Ishikawa (cell line): ENCODE data around the gene A4GALT.

Experiments
- CEBPB ChIP-seq: IDR thresholded peaks from 2 replicates; pipeline ENCODE4 v1.6.1; 2012
- CREB1 ChIP-seq: IDR thresholded peaks from 2 replicates; pipeline ENCODE4 v1.6.1; 2012; ENCODE audit warnings: low read depth
- EGR1 ChIP-seq: IDR thresholded peaks from 2 replicates; pipeline ENCODE4 v1.6.1; 2012
- EP300 ChIP-seq: IDR thresholded peaks from 2 replicates; pipeline ENCODE4 v1.6.1; 2012; ENCODE audit warnings: borderline replicate concordance
- FOXM1 ChIP-seq: IDR thresholded peaks from 2 replicates; pipeline ENCODE4 v1.6.1; 2012; ENCODE audit warnings: low read depth, borderline replicate concordance
- MAX ChIP-seq: IDR thresholded peaks from 2 replicates; pipeline ENCODE4 v1.6.1; 2012
- NFIC ChIP-seq: IDR thresholded peaks from 2 replicates; pipeline ENCODE4 v1.6.1; 2012
- RAD21 ChIP-seq: IDR thresholded peaks from 2 replicates; pipeline ENCODE4 v1.6.1; 2012; ENCODE audit warnings: low read depth
- TAF1 ChIP-seq: IDR thresholded peaks from 2 replicates; pipeline ENCODE4 v1.6.1; 2012; ENCODE audit warnings: low read depth, mild to moderate bottlenecking
- TCF12 ChIP-seq: IDR thresholded peaks from 2 replicates; pipeline ENCODE4 v1.6.1; 2012; ENCODE audit warnings: low read depth
- TEAD4 ChIP-seq: IDR thresholded peaks from 2 replicates; pipeline ENCODE4 v1.6.1; 2012
- USF1 ChIP-seq: IDR thresholded peaks from 2 replicates; pipeline ENCODE4 v1.6.1; 2012
- YY1 ChIP-seq: IDR thresholded peaks from 2 replicates; pipeline ENCODE4 v1.6.1; 2012; ENCODE audit warnings: low read depth
- ZBTB7A ChIP-seq: IDR thresholded peaks from 2 replicates; pipeline ENCODE4 v1.6.1; 2012; ENCODE audit warnings: low read depth
- TF ChIP-seq, protein P1 (sequence below): IDR thresholded peaks from 2 replicates; pipeline ENCODE4 v1.6.1; 2012; ENCODE audit warnings: low read depth, mild to moderate bottlenecking

Gene A4GALT

DNA sequence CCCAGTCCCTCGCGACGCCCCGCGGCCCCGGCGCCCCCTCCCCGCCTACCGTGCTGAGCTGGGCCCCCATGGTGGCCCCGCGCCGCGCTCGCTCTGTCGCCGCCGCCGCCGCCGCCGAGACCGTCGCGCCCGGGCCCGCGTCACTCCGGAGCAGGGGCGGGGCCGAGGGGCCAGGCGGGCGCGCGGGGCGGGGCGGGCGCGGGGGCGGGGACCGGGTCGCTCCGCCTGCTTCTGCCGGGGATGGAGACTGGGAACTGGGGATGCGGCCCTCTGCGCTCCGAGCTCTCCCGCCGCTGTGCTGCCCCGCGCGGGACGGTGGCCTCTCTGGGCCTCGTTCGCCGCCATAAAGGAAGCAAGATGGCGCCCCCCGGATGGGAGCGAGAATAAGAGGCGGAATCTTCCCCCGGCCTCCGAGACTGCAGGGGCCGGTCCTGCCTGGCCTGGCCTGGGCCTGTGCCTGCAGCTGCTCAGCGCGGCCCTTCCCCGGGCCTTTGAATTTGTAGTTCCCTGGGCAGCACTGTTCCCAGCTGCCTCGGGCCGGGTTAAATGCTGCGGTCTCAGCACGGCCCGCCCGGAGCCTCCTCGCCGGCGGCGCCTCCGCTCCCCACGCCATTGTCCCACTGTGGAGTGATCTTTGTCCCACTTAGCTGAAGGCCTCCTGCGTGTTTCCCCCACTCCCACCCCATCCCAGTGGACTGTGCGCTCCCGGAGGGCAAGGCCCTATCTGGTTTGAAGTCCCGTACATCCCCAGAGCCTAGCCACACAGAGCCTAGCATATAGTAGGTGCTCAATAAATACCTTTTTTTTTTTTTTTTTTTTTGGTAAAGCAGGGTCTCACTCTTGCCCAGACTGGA lies 71.2 kb downstream of the A4GALT start, which contains the start of gene CYB5R3:
Gene CYB5R3 (minus strand): TSS at position 147 of the 854 bp plus-strand sequence. CDS start 77 bp downstream, at position 70.
- TF ChIP-seq EGR1 (no peak), TAF1 (peak; percentile 66), CEBPB (no peak), TCF12 (no peak), YY1 (peak; percentile 87), CREB1 (peak; percentile 11; the same call in 1 of the 2 replicates), RAD21 (peak; percentile 1; the same call in 1 of the 2 replicates)
- TF ChIP-seq, protein P1, sequence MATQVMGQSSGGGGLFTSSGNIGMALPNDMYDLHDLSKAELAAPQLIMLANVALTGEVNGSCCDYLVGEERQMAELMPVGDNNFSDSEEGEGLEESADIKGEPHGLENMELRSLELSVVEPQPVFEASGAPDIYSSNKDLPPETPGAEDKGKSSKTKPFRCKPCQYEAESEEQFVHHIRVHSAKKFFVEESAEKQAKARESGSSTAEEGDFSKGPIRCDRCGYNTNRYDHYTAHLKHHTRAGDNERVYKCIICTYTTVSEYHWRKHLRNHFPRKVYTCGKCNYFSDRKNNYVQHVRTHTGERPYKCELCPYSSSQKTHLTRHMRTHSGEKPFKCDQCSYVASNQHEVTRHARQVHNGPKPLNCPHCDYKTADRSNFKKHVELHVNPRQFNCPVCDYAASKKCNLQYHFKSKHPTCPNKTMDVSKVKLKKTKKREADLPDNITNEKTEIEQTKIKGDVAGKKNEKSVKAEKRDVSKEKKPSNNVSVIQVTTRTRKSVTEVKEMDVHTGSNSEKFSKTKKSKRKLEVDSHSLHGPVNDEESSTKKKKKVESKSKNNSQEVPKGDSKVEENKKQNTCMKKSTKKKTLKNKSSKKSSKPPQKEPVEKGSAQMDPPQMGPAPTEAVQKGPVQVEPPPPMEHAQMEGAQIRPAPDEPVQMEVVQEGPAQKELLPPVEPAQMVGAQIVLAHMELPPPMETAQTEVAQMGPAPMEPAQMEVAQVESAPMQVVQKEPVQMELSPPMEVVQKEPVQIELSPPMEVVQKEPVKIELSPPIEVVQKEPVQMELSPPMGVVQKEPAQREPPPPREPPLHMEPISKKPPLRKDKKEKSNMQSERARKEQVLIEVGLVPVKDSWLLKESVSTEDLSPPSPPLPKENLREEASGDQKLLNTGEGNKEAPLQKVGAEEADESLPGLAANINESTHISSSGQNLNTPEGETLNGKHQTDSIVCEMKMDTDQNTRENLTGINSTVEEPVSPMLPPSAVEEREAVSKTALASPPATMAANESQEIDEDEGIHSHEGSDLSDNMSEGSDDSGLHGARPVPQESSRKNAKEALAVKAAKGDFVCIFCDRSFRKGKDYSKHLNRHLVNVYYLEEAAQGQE, result no peak

DNA sequence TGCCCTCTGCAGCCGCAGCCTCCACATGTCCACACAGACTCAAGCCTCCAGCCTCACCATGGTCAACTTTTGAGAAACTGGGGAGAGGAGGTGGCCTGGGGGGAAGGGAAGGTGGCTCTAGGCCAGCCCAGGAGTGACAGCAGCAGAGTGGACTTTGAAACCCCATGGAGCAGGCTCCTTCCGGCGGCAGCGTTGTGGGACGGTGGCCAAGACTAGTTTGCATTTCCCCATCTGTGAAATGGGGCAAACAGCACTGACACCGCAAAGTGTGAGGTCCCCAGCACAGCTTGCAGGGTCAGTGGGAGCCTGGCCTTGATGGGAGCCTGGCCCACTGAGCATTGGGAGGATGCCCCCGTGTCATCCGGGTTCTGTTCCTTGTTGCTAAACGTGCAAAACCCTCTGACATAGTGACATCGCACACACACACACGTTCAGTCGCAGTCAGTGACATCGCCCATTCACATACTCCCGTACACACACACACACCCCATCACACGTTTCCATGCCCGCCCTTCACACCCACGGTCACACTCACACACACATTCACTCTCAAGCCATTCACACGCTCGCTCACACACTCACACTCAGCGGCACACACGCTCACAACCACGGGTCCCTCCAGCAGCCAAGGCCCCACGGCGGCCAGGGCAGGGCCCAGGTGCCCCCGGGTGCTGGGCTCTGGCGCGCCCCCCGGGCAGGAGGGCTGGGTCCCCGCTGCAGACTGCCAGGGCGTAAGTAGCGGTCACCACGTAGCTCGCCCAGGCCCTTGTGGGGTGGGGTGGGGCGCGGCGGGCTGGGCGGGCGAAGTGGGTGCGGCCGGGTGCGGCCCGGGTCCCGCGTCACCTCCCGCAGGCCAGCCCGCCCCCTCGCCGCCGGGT lies 72.1 kb downstream of the A4GALT start:
- no peak for TF ChIP-seq ZBTB7A
- TF ChIP-seq NFIC, result peak; percentile 58; the same call in 1 of the 2 replicates

- TF ChIP-seq USF1 (no peak), EGR1 (no peak), ZBTB7A (no peak), TEAD4 (no peak), TCF12 (no peak), CEBPB (no peak), TAF1 (no peak), YY1 (no peak), FOXM1 (no peak), NFIC (no peak), CREB1 (no peak)
- TF ChIP-seq, protein P1, result no peak
Observed at GRCh38 chr22:42648017-42648367, 72.7 kb downstream of the A4GALT start.

GRCh38 chr22:42646569-42647525 lies 73.8 kb downstream of the A4GALT start:
- TF ChIP-seq YY1 (no peak), TEAD4 (no peak), EGR1 (no peak), MAX (no peak), TAF1 (no peak), USF1 (no peak), FOXM1 (no peak), CREB1 (no peak), EP300 (no peak), ZBTB7A (no peak), RAD21 (no peak), TCF12 (no peak), NFIC (no peak), CEBPB (no peak)
- TF ChIP-seq, protein P1, result no peak
